Endometrial microvascular endothelial cells (primary cell): ENCODE measurements around the gene IRF4. TPM values are rescaled to one million over a fixed set of nuclear protein-coding genes. Genes with fewer than 3 reads are reported as not detected.

Source experiments
- in situ Hi-C: cut with HindIII; loops from 2 replicates; pipeline ENCODE4 v1.10.0; 2017; ENCODE audit warnings: low sequenced_read_pairs, low pct_unique_long_range_greater_than_20kb; ENCODE audit errors: inconsistent ontology term
- total RNA-seq: library from RNA; depleted of rRNA; stranded (reverse); fragments of >200 nt; gene quantifications from one replicate; pipeline ENCODE4 v1.2.3, GENCODE V29; 2015; ENCODE audit errors: inconsistent ontology term

IRF4 gene
- total RNA-seq, 1 donor from 2014 or later, result not detected

- in situ Hi-C loops, result no loop called here
These were observed 56.0 kb downstream of the IRF4 start for GRCh38 chr6:447381-448165.

- in situ Hi-C loops, result no loop called here
These were observed 56.9 kb downstream of the IRF4 start for GRCh38 chr6:448296-449056.

- in situ Hi-C loops, result no loop called here
These were observed 57.5 kb downstream of the IRF4 start for GRCh38 chr6:449057-449430.

GRCh38 chr6:449486-450419, 58.2 kb downstream of the IRF4 start:
- in situ Hi-C loops, result no loop called here

- in situ Hi-C loops, result no loop called here
These were observed 59.8 kb downstream of the IRF4 start for GRCh38 chr6:451336-451735.

- in situ Hi-C loops, result no loop called here
These were observed 60.3 kb downstream of the IRF4 start for GRCh38 chr6:451847-452246.

- in situ Hi-C loops, result no loop called here
These were observed 60.9 kb downstream of the IRF4 start for GRCh38 chr6:452301-453067.

GRCh38 chr6:453152-453551, 61.6 kb downstream of the IRF4 start:
- in situ Hi-C loops, result no loop called here

GRCh38 chr6:454148-454991, 62.8 kb downstream of the IRF4 start:
- in situ Hi-C loops, result no loop called here

GRCh38 chr6:455006-455585, 63.5 kb downstream of the IRF4 start:
- in situ Hi-C loops, result no loop called here

GRCh38 chr6:455835-456234, 64.3 kb downstream of the IRF4 start:
- in situ Hi-C loops, result no loop called here

- in situ Hi-C loops, result no loop called here
These were observed 64.9 kb downstream of the IRF4 start for GRCh38 chr6:456358-456867.

- in situ Hi-C loops, result no loop called here
These were observed 65.3 kb downstream of the IRF4 start for GRCh38 chr6:456887-457286.

Other genes starting within 250 kb of the IRF4 start
- gene DUSP22, start 99.3 kb upstream of the IRF4 start, total RNA-seq, result 34.2 TPM